ENCODE data around the gene INVS.
"Not testable (repeated sequence)": the region's sequence is repeated elsewhere in the genome, so short reads cannot be mapped to it uniquely, and the experiment has no call there.

- not testable (repeated sequence) for TF ChIP-seq POLR2AphosphoS5, POLR2A, TAF1, SPI1 (IDR thresholded peaks at IDR 0.05; ENCODE audit: low read depth, low read length)
Observed at GRCh38 chr9:100069068-100069467, 30.0 kb upstream of the INVS start.

Data from GM12891 (cell line).